Activated naive CD8-positive, alpha-beta T cell treated with anti-CD3 and anti-CD28 coated beads, Interleukin-2, amount 50 U/mL, for 24 hours (primary cell): ENCODE results near the gene ALPP.
"Not testable (repeated sequence)": the region's sequence is repeated elsewhere in the genome, so short reads cannot be mapped to it uniquely, and the experiment has no call there.

Experiments used
- ATAC-seq: fragments of 150-1000 bp; cut with Tn5 transposase; one replicate; pipeline ENCODE4 v1.10.0; 2021
- DNase-seq: peaks from one replicate; pipeline ENCODE4 v3.0.0; 2021
- H3K27ac Mint-ChIP-seq: one replicate; pipeline ENCODE4 v1.8.0; 2021; ENCODE audit warnings: mild to moderate bottlenecking, mixed read lengths
- H3K27me3 Mint-ChIP-seq: one replicate; pipeline ENCODE4 v1.8.0; 2021; ENCODE audit warnings: mixed read lengths
- H3K36me3 Mint-ChIP-seq: one replicate; pipeline ENCODE4 v1.8.0; 2021; ENCODE audit warnings: low read depth, mixed read lengths
- H3K4me1 Mint-ChIP-seq: one replicate; pipeline ENCODE4 v1.8.0; 2021; ENCODE audit warnings: mixed read lengths
- H3K4me3 Mint-ChIP-seq: one replicate; pipeline ENCODE4 v1.8.0; 2021; ENCODE audit warnings: mild to moderate bottlenecking, moderate library complexity, mixed read lengths
- H3K9me3 Mint-ChIP-seq: one replicate; pipeline ENCODE4 v1.8.0; 2021; ENCODE audit warnings: mixed read lengths

ALPP gene

GRCh38 chr2:232390661-232391060 lies 12.1 kb downstream of the ALPP start:
- H3K9me3 Mint-ChIP-seq: no peaks in the 10 kb centered on the region
- H3K36me3 Mint-ChIP-seq: peaks cover 1% of the 10 kb centered on the region
- ATAC-seq: no peak
- no peaks in the 10 kb centered on the region for H3K4me1 Mint-ChIP-seq
- H3K27ac Mint-ChIP-seq: no peak overlapping the region
- no peak overlapping the region for H3K4me3 Mint-ChIP-seq
- H3K27me3 Mint-ChIP-seq: peaks cover 33% of the 10 kb centered on the region
- no peak for DNase-seq

- H3K27me3 Mint-ChIP-seq: peaks cover 22% of the 10 kb centered on the region
- no peaks in the 10 kb centered on the region for H3K9me3 Mint-ChIP-seq
- ATAC-seq (no peak), DNase-seq (no peak)
- H3K4me3 Mint-ChIP-seq: no peak overlapping the region
- no peaks in the 10 kb centered on the region for H3K4me1 Mint-ChIP-seq
- H3K27ac Mint-ChIP-seq: no peak overlapping the region
- H3K36me3 Mint-ChIP-seq: peaks cover 1% of the 10 kb centered on the region
These were observed 15.0 kb downstream of the ALPP start for GRCh38 chr2:232393556-232393955.

- not testable (repeated sequence) for H3K4me1 Mint-ChIP-seq, H3K4me3 Mint-ChIP-seq, DNase-seq, H3K36me3 Mint-ChIP-seq, H3K27ac Mint-ChIP-seq, H3K9me3 Mint-ChIP-seq, ATAC-seq
- H3K27me3 Mint-ChIP-seq: peaks cover 18% of the 10 kb centered on the region
These were observed 15.9 kb downstream of the ALPP start for GRCh38 chr2:232394431-232394830.

GRCh38 chr2:232395586-232395985 lies 17.0 kb downstream of the ALPP start:
- ATAC-seq (no peak), DNase-seq (no peak)
- Mint-ChIP-seq H3K27ac (no peak overlapping the region), H3K36me3 (no peaks in the 10 kb centered on the region), H3K27me3 (peaks cover 14% of the 10 kb centered on the region), H3K4me1 (peaks cover 1% of the 10 kb centered on the region), H3K4me3 (no peak overlapping the region), H3K9me3 (no peaks in the 10 kb centered on the region)

- Mint-ChIP-seq H3K4me3 (no peak overlapping the region), H3K27ac (no peak overlapping the region), H3K27me3 (peaks cover 9% of the 10 kb centered on the region), H3K36me3 (no peaks in the 10 kb centered on the region), H3K4me1 (peaks cover 1% of the 10 kb centered on the region), H3K9me3 (no peaks in the 10 kb centered on the region)
- DNase-seq (no peak), ATAC-seq (no peak)
These were observed 18.1 kb downstream of the ALPP start for GRCh38 chr2:232396683-232397082.

GRCh38 chr2:232398293-232399034 lies 19.9 kb downstream of the ALPP start:
- DNase-seq (no peak), ATAC-seq (no peak)
- H3K27ac Mint-ChIP-seq: no peak overlapping the region
- H3K9me3 Mint-ChIP-seq: no peaks in the 10 kb centered on the region
- H3K36me3 Mint-ChIP-seq: no peaks in the 10 kb centered on the region
- H3K4me1 Mint-ChIP-seq: peaks cover 1% of the 10 kb centered on the region
- no peak overlapping the region for H3K4me3 Mint-ChIP-seq
- H3K27me3 Mint-ChIP-seq: peaks cover 6% of the 10 kb centered on the region

GRCh38 chr2:232400256-232401015 lies 21.9 kb downstream of the ALPP start:
- no peak for ATAC-seq
- no peak overlapping the region for H3K4me3 Mint-ChIP-seq
- H3K27ac Mint-ChIP-seq: no peak overlapping the region
- H3K4me1 Mint-ChIP-seq: peaks cover 1% of the 10 kb centered on the region
- H3K36me3 Mint-ChIP-seq: no peaks in the 10 kb centered on the region
- H3K27me3 Mint-ChIP-seq: peaks cover 6% of the 10 kb centered on the region
- H3K9me3 Mint-ChIP-seq: no peaks in the 10 kb centered on the region
- DNase-seq: no peak

- Mint-ChIP-seq H3K9me3 (no peaks in the 10 kb centered on the region), H3K36me3 (no peaks in the 10 kb centered on the region), H3K4me3 (no peak overlapping the region), H3K4me1 (peaks cover 1% of the 10 kb centered on the region), H3K27me3 (peaks cover 4% of the 10 kb centered on the region), H3K27ac (no peak overlapping the region)
- DNase-seq (no peak), ATAC-seq (no peak)
These were observed 24.0 kb downstream of the ALPP start for GRCh38 chr2:232402518-232402917.

- DNase-seq (no peak), ATAC-seq (no peak)
- no peaks in the 10 kb centered on the region for H3K9me3 Mint-ChIP-seq
- no peak overlapping the region for H3K27ac Mint-ChIP-seq
- H3K36me3 Mint-ChIP-seq: no peaks in the 10 kb centered on the region
- no peaks in the 10 kb centered on the region for H3K4me1 Mint-ChIP-seq
- no peak overlapping the region for H3K4me3 Mint-ChIP-seq
- H3K27me3 Mint-ChIP-seq: peaks cover 5% of the 10 kb centered on the region
These were observed 27.5 kb downstream of the ALPP start for GRCh38 chr2:232405943-232406510.

GRCh38 chr2:232406556-232407310 lies 28.2 kb downstream of the ALPP start, which contains the start of gene ALPG:
ALPG (plus strand) TSS chr2:232406844; CDS start chr2:232406895, 51 bp downstream.
- DNase-seq (no peak), ATAC-seq (no peak)
- Mint-ChIP-seq H3K27me3 (peaks cover 5% of the 10 kb centered on the region), H3K4me1 (no peaks in the 10 kb centered on the region), H3K27ac (no peak within 1 kb of the TSS), H3K9me3 (no peaks in the 10 kb centered on the region), H3K36me3 (no peaks in the 10 kb centered on the region), H3K4me3 (no peak within 1 kb of the TSS)

GRCh38 chr2:232407428-232408150 lies 29.0 kb downstream of the ALPP start:
- H3K4me1 Mint-ChIP-seq, H3K36me3 Mint-ChIP-seq, H3K4me3 Mint-ChIP-seq, H3K9me3 Mint-ChIP-seq, DNase-seq, ATAC-seq, H3K27me3 Mint-ChIP-seq, H3K27ac Mint-ChIP-seq: not testable (repeated sequence)

- not testable (repeated sequence) for ATAC-seq, H3K27ac Mint-ChIP-seq, H3K36me3 Mint-ChIP-seq, H3K9me3 Mint-ChIP-seq, H3K4me1 Mint-ChIP-seq, DNase-seq, H3K4me3 Mint-ChIP-seq
- peaks cover 14% of the 10 kb centered on the region for H3K27me3 Mint-ChIP-seq
These were observed 29.7 kb downstream of the ALPP start for GRCh38 chr2:232408269-232408668.

- not testable (repeated sequence) for H3K27ac Mint-ChIP-seq, H3K36me3 Mint-ChIP-seq, ATAC-seq, H3K9me3 Mint-ChIP-seq, DNase-seq, H3K4me3 Mint-ChIP-seq
- H3K4me1 Mint-ChIP-seq: peaks cover 14% of the 10 kb centered on the region
- peaks cover 21% of the 10 kb centered on the region for H3K27me3 Mint-ChIP-seq
These were observed 31.1 kb downstream of the ALPP start for GRCh38 chr2:232409617-232410016.
